ENCODE results near the gene MMAA. TPM values are rescaled to one million over a fixed set of nuclear protein-coding genes. Genes with fewer than 3 reads are reported as not detected.

Gene MMAA
- total RNA-seq, 1 donor from 2014 or later, result 7.7 TPM

- Mint-ChIP-seq H3K4me1 (ENCODE audit: unreplicated experiment) (no peaks in the 10 kb centered on the region), H3K4me3 (ENCODE audit: unreplicated experiment) (no peak overlapping the region), H3K9me3 (ENCODE audit: unreplicated experiment) (no peaks in the 10 kb centered on the region), H3K27ac (ENCODE audit: unreplicated experiment) (no peak overlapping the region), H3K36me3 (ENCODE audit: low read depth, unreplicated experiment) (peaks cover 4% of the 10 kb centered on the region), H3K27me3 (ENCODE audit: unreplicated experiment) (no peaks in the 10 kb centered on the region)
- no peak for TF ChIP-seq CTCF (IDR thresholded peaks at IDR 0.05; ENCODE audit: unreplicated experiment)
- DNase-seq (ENCODE audit: low spot score), result no peak
These were observed 40.9 kb downstream of the MMAA start for GRCh38 chr4:145660064-145660463.

GRCh38 chr4:145663194-145663593, 44.0 kb downstream of the MMAA start:
- H3K4me3 Mint-ChIP-seq (ENCODE audit: unreplicated experiment), result no peak overlapping the region
- no peak for TF ChIP-seq CTCF (IDR thresholded peaks at IDR 0.05; ENCODE audit: unreplicated experiment)

GRCh38 chr4:145665773-145666172, 46.6 kb downstream of the MMAA start:
- no peak overlapping the region for H3K4me3 Mint-ChIP-seq (ENCODE audit: unreplicated experiment)
- H3K27ac Mint-ChIP-seq (ENCODE audit: unreplicated experiment), result no peak overlapping the region

More at GRCh38 chr4:145663194-145663593, 44.0 kb downstream of the MMAA start:
- Mint-ChIP-seq H3K27me3 (ENCODE audit: unreplicated experiment) (no peaks in the 10 kb centered on the region), H3K36me3 (ENCODE audit: low read depth, unreplicated experiment) (no peaks in the 10 kb centered on the region), H3K4me1 (ENCODE audit: unreplicated experiment) (peaks cover under 1% of the 10 kb centered on the region), H3K9me3 (ENCODE audit: unreplicated experiment) (no peaks in the 10 kb centered on the region), H3K27ac (ENCODE audit: unreplicated experiment) (no peak overlapping the region)
- no peak for DNase-seq (ENCODE audit: low spot score)

GRCh38 chr4:145670422-145670821, 51.2 kb downstream of the MMAA start:
- Mint-ChIP-seq H3K27me3 (ENCODE audit: unreplicated experiment) (peaks cover 3% of the 10 kb centered on the region), H3K9me3 (ENCODE audit: unreplicated experiment) (no peaks in the 10 kb centered on the region), H3K4me3 (ENCODE audit: unreplicated experiment) (no peak overlapping the region), H3K4me1 (ENCODE audit: unreplicated experiment) (peaks cover 31% of the 10 kb centered on the region), H3K36me3 (ENCODE audit: low read depth, unreplicated experiment) (no peaks in the 10 kb centered on the region), H3K27ac (ENCODE audit: unreplicated experiment) (no peak overlapping the region)
- no peak for TF ChIP-seq CTCF (IDR thresholded peaks at IDR 0.05; ENCODE audit: unreplicated experiment)
- no peak for DNase-seq (ENCODE audit: low spot score)

More at GRCh38 chr4:145665773-145666172, 46.6 kb downstream of the MMAA start:
- TF ChIP-seq CTCF (IDR thresholded peaks at IDR 0.05; ENCODE audit: unreplicated experiment), result no peak
- DNase-seq (ENCODE audit: low spot score), result no peak
- Mint-ChIP-seq H3K36me3 (ENCODE audit: low read depth, unreplicated experiment) (no peaks in the 10 kb centered on the region), H3K9me3 (ENCODE audit: unreplicated experiment) (no peaks in the 10 kb centered on the region), H3K4me1 (ENCODE audit: unreplicated experiment) (peaks cover 6% of the 10 kb centered on the region), H3K27me3 (ENCODE audit: unreplicated experiment) (no peaks in the 10 kb centered on the region)

- no peak for TF ChIP-seq CTCF (IDR thresholded peaks at IDR 0.05; ENCODE audit: unreplicated experiment)
- Mint-ChIP-seq H3K9me3 (ENCODE audit: unreplicated experiment) (peaks cover 8% of the 10 kb centered on the region), H3K27me3 (ENCODE audit: unreplicated experiment) (no peaks in the 10 kb centered on the region), H3K27ac (ENCODE audit: unreplicated experiment) (no peak overlapping the region), H3K4me1 (ENCODE audit: unreplicated experiment) (no peaks in the 10 kb centered on the region), H3K4me3 (ENCODE audit: unreplicated experiment) (no peak overlapping the region), H3K36me3 (ENCODE audit: low read depth, unreplicated experiment) (no peaks in the 10 kb centered on the region)
- DNase-seq (ENCODE audit: low spot score), result no peak
These were observed 60.3 kb downstream of the MMAA start for GRCh38 chr4:145679520-145679919.
